Kidney (tissue), 14 donors: Measurements from ENCODE around the gene SLC25A25. TPM values are rescaled to one million over a fixed set of nuclear protein-coding genes. Genes with fewer than 3 reads are reported as not detected.
"Not testable (repeated sequence)": the region's sequence is repeated elsewhere in the genome, so short reads cannot be mapped to it uniquely, and the experiment has no call there.

ENCODE experiments used
- DNase-seq, 5 donors: peaks; one replicate each; pipeline ENCODE4 v3.0.0-alpha.2; 2013 to 2020
- FAIRE-seq: peaks from 2 replicates; lab custom pipeline; 2012; peaks lifted over from hg19 to GRCh38; lab: Jason Lieb, UNC
- H3K27ac ChIP-seq, 2 donors: one replicate each; pipeline ENCODE4 v1.7.0; 2013; ENCODE audit warnings: low read depth in 2 of 2, low read length in 2 of 2, inconsistent platforms in 1 of 2
- H3K27me3 ChIP-seq: one replicate; pipeline ENCODE4 v1.7.1; 2013; ENCODE audit warnings: low read length, inconsistent platforms; ENCODE audit not compliant: control insufficient read depth, insufficient read depth
- H3K36me3 ChIP-seq, 3 donors: one replicate each; pipeline versions ENCODE4 v1.7.0 to v1.7.1; 2013; ENCODE audit warnings: low read length in 3 of 3, control low read depth in 1 of 3, inconsistent platforms in 1 of 3; ENCODE audit not compliant: insufficient read depth in 3 of 3, control insufficient read depth in 2 of 3
- H3K4me1 ChIP-seq, 3 donors: one replicate each; pipeline versions ENCODE4 v1.7.0 to v1.7.1; 2013; ENCODE audit warnings: low read length in 3 of 3, inconsistent platforms in 1 of 3, low read depth in 1 of 3; ENCODE audit not compliant: control insufficient read depth in 2 of 3, insufficient read depth in 2 of 3
- H3K4me3 ChIP-seq, 3 donors: one replicate each; pipeline versions ENCODE4 v1.7.0 to v1.8.1; 2013; ENCODE audit warnings: low read length in 3 of 3, control low read depth in 1 of 3, inconsistent platforms in 1 of 3
- H3K9ac ChIP-seq, 3 donors: one replicate each; pipeline versions ENCODE4 v1.7.0 to v1.7.1; 2013; ENCODE audit warnings: low read length in 3 of 3, control low read depth in 1 of 3, inconsistent platforms in 1 of 3
- H3K9me3 ChIP-seq, 3 donors: one replicate each; pipeline versions ENCODE4 v1.7.0 to v1.7.1; 2013; ENCODE audit warnings: low read length in 3 of 3, control low read depth in 1 of 3, inconsistent platforms in 1 of 3; ENCODE audit not compliant: control insufficient read depth in 2 of 3, insufficient read depth in 1 of 3
- CTCF ChIP-seq: IDR thresholded peaks from 3 replicates; pipeline ENCODE4 v1.5.1; 2012; ENCODE audit warnings: mild to moderate bottlenecking, moderate library complexity, borderline replicate concordance; ENCODE audit not compliant: insufficient read depth; ENCODE audit errors: extremely low read depth
- intact Hi-C: fragments of 100-400 bp; cut with DNase I; formaldehyde crosslinking; loops from one replicate; pipeline ENCODE4 v1.11.1; 2022
- polyA plus RNA-seq: library from polyadenylated mRNA; stranded (reverse); fragments of 350-450 nt; fragmentation: Illumina TruSeq; extraction: RNeasy Lipid Tissue Mini Kit (QIAGEN cat#74804); gene quantifications from one replicate; pipeline ENCODE4 v1.2.3, GENCODE V29; 2014; ENCODE audit warnings: low read depth, low replicate concordance; ENCODE audit not compliant: insufficient read depth
- total RNA-seq: library from RNA; stranded (reverse); fragmentation: NEBNext Ultra II Directional; extraction: Animal tissue kit (Norgen Biotek cat#: 25700); gene quantifications from one replicate; pipeline ENCODE4 v1.2.1, GENCODE V29; 2021
- donor health status: control.
- donor health status: control.
- donor health status: control.
- donor health status: control.
- donor health status: control.
- donor health status: DM: yes; HTN: yes; CAD: no.
- donor health status: Normal renal cell carcinoma (clear cell type).

The SLC25A25 gene
- total and polyA plus RNA-seq, 2 donors from 2014 or later, result 20.4 to 24.9 TPM

- peaks cover 0 to 6% (median 0%) of the 10 kb centered on the region in 3 donors for H3K36me3 ChIP-seq
- FAIRE-seq (no peak), DNase-seq (peak in 1 of 5 donors; percentile 84)
- peaks cover 0 to 7% (median 6%) of the 10 kb centered on the region in 3 donors for H3K4me1 ChIP-seq
- peak overlapping the region; percentile 53 to 97 (median 65) for H3K4me3 ChIP-seq
- TF ChIP-seq CTCF, result no peak
- H3K27ac ChIP-seq, result peak overlapping the region in 1 of 2 donors; percentile 91
- intact Hi-C loops, result no loop called here
- H3K9ac ChIP-seq, result peak overlapping the region; percentile 32 to 94 (median 64)
- no peaks in the 10 kb centered on the region for H3K9me3 ChIP-seq
- no peaks in the 10 kb centered on the region for H3K27me3 ChIP-seq
Measured at GRCh38 chr9:128128836-128129590, 61.0 kb downstream of the SLC25A25 start.

GRCh38 chr9:128129976-128130590, 62.1 kb downstream of the SLC25A25 start:
- peak; percentile 29 for TF ChIP-seq CTCF
- FAIRE-seq, H3K27ac ChIP-seq, H3K4me3 ChIP-seq, H3K27me3 ChIP-seq, H3K36me3 ChIP-seq, intact Hi-C loops, H3K9me3 ChIP-seq, H3K4me1 ChIP-seq, H3K9ac ChIP-seq: not testable (repeated sequence)
- DNase-seq, result peak in 1 of 5 donors; percentile 79

GRCh38 chr9:128130651-128131050, 62.6 kb downstream of the SLC25A25 start:
- FAIRE-seq, result not testable (repeated sequence)

GRCh38 chr9:128131346-128131745, 63.3 kb downstream of the SLC25A25 start:
- DNase-seq, result peak in 1 of 5 donors; percentile 49
- H3K36me3 ChIP-seq, intact Hi-C loops, H3K4me1 ChIP-seq, FAIRE-seq, H3K4me3 ChIP-seq, H3K9me3 ChIP-seq, H3K27me3 ChIP-seq, H3K9ac ChIP-seq, H3K27ac ChIP-seq: not testable (repeated sequence)

More at GRCh38 chr9:128130651-128131050, 62.6 kb downstream of the SLC25A25 start:
- H3K4me3 ChIP-seq, H3K27me3 ChIP-seq, H3K9ac ChIP-seq, H3K36me3 ChIP-seq, H3K27ac ChIP-seq, H3K4me1 ChIP-seq, intact Hi-C loops, H3K9me3 ChIP-seq: not testable (repeated sequence)
- peak in 1 of 5 donors; percentile 38 for DNase-seq

GRCh38 chr9:128132139-128132538, 64.1 kb downstream of the SLC25A25 start:
- FAIRE-seq, H3K27ac ChIP-seq, H3K4me1 ChIP-seq, H3K9me3 ChIP-seq, H3K36me3 ChIP-seq, H3K4me3 ChIP-seq, H3K9ac ChIP-seq, H3K27me3 ChIP-seq, intact Hi-C loops: not testable (repeated sequence)
- peak in 2 of 5 donors; percentile 47 to 61 for DNase-seq

GRCh38 chr9:128135561-128135960, 67.5 kb downstream of the SLC25A25 start:
- H3K36me3 ChIP-seq, H3K4me3 ChIP-seq, FAIRE-seq, H3K4me1 ChIP-seq, H3K9ac ChIP-seq, H3K27ac ChIP-seq, H3K9me3 ChIP-seq, intact Hi-C loops, H3K27me3 ChIP-seq: not testable (repeated sequence)
- DNase-seq, result peak in 1 of 5 donors; percentile 53
